D341Med (cell line): ENCODE measurements around the gene ATP6V1G3.
"Not testable (repeated sequence)": the region's sequence is repeated elsewhere in the genome, so short reads cannot be mapped to it uniquely, and the experiment has no call there.

ENCODE experiments used
- DNase-seq: peaks from one replicate; pipeline ENCODE4 v3.0.0; 2012; ENCODE audit warnings: low spot score

ATP6V1G3 gene

DNA sequence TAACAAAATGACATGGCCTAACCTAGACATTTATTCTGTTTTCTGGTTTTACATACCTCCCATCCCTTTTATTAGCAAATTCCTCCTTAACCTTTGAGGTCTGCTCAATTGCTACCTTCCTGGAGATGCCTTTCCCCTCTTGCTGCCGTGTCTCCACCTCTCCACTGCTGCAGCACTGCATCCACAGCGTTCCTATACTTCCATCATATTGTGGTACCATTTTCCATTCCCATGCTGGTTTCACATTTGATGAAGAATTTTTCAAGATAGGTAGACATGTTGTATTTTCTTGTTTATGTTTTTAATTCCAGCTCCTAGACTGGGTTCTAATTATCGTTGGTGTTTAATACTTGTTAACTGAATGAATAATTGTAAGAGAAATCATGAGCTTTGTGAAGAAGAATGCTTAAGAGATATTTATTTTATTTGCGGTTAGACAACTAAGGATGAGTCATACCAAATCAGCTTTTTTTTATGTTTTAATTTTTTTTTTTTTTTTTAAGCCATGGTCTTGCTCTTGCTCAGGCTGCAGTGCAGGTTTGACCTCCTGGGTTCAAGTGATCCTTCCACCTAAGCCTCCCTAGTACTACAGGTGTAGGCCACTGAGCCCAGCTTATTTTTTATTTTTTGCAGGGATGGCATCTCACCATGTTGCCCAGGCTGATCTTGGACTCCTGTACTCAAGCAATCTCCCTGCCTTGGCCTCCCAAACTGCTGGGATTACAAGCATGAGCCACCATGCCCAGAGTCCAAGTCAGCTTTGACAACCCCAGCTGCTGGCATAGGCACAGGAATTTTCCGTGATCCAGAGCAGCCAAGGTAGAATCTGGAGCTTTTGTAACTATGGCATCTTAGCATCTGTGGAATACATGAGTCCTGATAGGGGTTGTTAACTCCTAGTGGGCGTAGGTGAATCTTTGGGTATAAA is 44.0 kb downstream of the ATP6V1G3 start:
- no peak for DNase-seq

DNA sequence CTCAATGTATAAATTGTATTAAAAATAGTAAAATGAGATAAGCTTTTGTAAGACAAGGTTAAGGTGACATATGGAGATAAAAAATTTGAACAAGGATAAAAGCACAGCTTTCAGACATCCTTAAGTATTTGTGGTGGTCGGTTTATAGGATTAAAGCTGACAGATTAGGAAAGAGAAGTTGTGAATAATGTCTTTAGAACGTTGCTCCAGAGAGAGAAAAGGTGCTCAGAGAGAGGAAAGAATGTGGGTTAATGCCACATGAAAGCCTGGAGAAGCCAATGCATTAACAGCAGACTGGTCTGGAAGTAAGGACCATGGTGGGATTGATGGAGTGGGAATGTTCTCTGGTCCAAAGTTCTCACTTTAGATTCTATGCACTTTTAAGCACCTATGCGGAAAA is 44.8 kb downstream of the ATP6V1G3 start:
- DNase-seq, result no peak

DNA sequence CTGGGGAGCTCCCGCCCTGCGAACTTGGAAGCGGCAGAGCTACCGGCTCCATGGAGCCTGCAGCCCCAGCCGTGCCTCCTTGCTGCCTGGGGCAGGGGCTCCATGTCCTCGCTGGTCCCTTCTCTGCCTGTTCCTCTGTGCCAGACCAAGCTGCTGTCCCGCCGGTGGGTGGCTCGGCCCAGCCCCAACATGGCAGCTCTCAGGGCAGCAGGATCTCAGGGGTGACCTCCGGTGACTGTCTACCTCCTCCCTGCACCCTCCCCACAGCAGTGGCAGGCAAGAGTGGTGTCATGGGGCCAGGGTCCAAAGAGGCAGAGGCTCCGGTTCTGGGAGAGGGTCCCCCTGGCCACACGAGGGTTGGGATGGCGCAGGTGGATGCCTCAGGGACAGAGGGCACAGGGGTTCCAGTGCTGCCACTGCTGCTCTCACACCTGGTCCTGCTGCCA is 45.8 kb downstream of the ATP6V1G3 start:
- DNase-seq, result no peak

DNA sequence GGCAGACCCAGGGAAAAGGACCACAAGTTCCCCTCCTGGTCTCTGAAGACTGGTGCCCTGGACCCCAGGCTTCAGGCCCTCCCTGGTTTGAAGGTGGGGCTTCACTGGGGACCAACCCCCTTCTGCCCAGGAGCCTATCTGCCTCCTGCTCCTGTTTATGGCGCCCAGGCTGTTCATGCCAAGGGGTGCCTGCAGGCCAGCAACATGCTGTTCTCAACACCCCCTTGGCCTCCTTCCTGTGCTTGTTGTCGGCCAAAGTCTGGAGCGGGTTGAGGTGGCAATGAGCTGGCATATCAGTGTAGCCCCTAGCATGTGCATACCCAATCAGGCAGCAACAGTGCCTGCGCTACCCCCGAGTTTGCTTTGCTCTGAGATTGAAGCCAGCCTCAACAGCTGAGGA is 46.3 kb downstream of the ATP6V1G3 start:
- DNase-seq, result no peak

DNA sequence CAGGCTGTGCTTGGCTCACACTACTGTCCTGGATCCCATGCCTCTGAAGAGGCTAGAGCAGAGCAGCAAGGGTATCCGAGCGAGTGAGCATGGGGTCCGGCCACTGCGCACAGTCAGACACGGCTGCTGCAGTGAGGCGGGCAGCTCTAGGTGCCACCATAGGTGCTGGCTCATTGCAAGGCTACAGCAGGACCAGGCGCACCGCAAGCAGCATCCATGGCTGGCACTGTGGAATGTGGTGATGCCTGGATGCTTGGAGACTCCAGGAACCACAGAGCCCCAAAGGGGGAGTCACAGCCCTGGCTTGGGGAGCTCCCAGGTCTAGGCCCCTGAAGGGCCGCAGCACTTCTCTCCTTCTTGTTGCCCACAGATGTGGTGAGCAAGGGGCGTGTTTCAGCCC is 47.2 kb downstream of the ATP6V1G3 start:
- DNase-seq, result no peak

DNA sequence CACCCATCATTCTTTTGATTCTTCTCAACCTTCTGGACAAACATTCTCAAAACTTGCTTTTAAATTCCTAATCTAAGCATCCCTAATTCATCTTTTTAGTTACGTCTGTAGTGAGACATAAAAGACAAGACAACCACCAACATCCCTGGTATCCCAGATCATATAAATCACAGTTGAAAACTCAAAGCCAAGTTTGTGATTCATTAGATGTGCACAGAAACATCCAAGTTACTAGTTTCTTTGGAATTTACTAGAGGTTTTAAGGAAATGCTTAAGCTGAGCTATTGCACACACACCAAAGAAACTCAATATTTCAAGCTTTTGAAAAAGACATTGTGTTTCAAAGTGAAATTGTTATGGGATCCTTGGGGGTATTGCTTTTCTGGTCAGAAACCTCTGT is 47.6 kb downstream of the ATP6V1G3 start:
- no peak for DNase-seq

DNA sequence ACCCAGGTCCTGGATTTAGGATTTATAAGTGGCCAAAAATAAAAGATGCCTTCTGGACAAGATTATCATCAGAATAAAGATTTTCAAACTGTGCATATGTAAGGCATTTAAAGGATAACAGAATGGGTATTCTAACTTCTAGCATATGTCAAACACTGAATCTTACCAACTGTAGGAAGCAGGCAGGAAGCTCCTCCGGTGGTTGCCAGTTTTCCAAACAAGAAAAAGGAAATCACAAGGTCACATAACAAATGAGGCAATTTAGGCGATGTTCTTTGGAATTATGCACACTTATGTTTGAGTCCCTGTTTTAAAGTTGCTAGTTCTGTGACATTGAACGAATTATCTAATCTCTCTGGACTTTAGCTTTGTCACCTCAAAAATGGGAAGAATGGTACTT is 48.9 kb downstream of the ATP6V1G3 start:
- no peak for DNase-seq

DNA sequence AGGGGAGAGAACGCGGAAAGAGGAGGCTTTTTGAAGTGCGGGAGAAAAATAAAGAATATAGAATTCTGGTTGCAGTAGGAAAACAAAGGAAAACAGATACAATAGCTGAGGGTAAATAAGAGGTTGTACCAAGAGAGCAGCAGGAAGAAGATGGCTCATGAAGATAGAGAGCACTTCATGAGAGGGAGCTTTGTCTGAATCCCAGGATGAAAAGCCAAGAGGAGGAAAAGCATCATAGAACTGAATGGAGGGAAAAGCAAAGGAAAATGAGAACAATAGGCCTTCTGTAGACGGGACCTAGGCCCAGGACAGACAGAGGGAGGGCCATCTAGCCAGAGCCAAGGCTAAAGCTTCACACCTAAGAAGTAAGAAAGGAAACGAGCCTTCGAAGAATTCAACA is 49.5 kb downstream of the ATP6V1G3 start:
- DNase-seq, result no peak

DNA sequence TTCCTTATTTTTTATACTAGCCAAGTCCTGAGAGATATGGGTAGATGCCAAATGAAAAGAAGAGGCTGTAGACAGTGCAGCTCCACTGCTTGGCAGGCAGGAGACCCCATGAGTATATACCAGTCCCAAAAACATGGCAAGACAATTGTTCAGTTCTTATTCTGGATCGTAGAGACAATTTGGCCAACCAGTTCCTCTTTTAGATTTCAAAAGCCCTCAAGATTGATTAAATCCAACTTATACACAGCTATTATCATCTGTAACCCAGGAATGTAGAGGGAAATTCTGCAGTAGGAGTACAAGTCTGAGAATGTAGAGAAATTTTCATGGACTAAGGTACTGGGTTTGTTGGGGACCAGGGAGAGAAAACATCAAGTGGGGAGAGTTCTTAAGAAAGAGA is 50.3 kb downstream of the ATP6V1G3 start:
- DNase-seq, result no peak

DNA sequence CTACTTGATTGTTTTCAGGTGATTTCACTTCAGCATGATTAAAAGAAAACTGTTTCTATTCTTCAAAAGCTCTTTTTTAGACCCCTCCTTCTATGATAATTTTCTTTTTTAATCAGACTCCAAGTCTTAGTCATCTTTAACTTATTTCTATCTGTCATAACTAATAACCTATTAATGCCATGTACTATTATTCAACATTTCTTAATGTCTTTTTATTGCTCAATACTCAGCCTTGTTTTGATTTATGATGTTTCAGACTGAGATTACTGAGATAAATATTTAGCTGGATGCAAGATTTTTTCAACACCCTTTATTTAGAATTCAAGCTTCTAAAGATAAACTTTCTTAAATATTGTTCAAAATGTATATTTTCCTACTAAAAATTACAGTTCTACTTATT is 53.6 kb downstream of the ATP6V1G3 start:
- no peak for DNase-seq

DNA sequence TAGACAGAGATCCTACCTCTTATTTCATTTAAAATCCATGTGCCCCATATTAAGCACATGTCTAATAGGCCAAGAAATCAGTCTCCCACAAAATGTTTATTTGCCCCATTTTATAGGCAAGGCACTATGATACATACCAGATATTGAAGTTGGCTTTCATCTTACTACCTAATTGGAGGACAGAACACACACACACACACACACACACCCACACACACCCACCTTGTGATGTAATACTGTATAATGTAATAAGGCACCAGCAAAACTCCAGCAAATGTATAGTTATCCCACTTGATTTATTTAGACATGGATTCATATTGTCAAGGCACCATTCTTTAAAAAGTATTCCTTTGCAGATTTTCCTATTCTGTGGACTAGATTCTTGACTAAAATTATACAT is 56.8 kb downstream of the ATP6V1G3 start:
- DNase-seq, result no peak

DNA sequence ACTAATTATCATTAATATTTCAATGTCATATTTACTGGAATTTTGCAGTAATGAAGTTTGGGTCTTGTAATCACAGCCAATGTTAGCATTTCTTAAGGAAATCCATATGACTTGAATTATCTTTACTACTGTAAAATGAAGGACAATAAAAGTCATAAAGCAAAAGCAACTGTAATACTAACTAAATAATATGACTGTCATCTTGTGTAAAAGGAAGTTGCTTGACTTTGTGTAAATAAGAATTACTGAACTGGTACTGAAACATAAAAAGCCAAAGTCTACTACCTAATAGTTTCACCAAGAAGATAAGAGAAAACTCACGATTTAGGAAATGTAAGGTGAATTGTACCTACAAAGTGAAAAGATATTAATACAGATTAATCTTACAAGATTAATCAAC is 57.5 kb downstream of the ATP6V1G3 start:
- no peak for DNase-seq

DNA sequence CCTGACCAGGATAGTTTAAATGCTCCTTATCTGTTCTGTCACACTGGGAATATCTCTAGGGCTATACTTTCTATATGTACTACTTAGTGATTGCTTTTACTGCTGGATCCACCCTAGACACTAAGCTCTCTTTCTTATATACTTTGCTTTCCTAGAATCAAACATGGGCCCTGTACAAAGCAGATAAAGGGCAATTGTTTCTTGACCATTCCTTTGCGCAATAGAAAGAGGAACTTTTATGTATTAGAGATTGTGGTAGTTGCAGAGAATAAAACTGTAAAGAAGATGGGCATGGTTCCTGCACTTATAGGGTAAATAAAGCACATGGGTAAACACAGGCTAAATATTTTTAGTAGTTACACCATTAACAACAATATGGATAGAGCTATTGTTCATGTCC is 58.8 kb downstream of the ATP6V1G3 start:
- DNase-seq, result no peak

DNA sequence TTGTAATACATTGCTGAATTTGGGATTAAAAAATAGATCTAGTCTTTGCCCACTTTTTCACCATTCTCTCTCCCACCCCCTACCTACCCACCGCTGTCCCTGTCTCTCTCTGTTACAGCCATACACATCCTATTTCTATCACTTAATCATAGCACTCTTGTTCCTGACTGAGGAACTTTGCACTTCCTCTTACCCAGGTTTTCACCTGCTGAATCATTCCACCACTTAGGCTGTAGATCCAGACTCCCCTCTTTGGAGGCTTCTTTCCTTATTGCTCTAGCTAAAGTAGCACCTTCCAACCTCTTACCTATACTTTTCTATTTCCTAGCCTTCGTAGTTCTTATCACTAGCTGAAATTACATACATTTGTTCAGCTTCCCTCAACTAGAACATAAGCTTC is 59.6 kb downstream of the ATP6V1G3 start:
- no peak for DNase-seq

DNA sequence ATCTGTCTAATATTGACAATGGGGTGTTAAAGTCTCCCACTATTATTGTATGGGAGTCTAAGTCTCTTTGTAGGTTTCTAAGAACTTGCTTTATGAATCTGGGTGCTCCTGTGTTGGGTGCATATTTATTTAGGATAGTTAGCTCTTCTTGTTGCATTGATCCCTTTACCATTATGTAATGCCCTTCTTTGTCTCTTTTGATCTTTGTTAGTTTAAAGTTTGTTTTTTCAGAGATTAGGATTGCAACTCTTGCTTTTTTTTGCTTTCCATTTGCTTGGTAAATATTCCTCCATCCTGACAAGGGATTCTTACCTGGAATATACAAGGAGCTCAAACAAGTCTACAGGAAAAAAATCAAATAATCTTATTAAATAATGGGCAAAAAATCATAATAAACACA is 63.1 kb downstream of the ATP6V1G3 start:
- not testable (repeated sequence) for DNase-seq
